HG02852 (cell line): Measurements from ENCODE around the gene DAZ2.
"Not testable (repeated sequence)": the region's sequence is repeated elsewhere in the genome, so short reads cannot be mapped to it uniquely, and the experiment has no call there.

Experiments
- ATAC-seq: cut with Tn5 transposase; IDR thresholded peaks from one replicate; pipeline ENCODE4 v1.9.1; 2021; ENCODE audit warnings: mild to moderate bottlenecking, moderate library complexity; ENCODE audit not compliant: unreplicated experiment

The DAZ2 gene, protein sequence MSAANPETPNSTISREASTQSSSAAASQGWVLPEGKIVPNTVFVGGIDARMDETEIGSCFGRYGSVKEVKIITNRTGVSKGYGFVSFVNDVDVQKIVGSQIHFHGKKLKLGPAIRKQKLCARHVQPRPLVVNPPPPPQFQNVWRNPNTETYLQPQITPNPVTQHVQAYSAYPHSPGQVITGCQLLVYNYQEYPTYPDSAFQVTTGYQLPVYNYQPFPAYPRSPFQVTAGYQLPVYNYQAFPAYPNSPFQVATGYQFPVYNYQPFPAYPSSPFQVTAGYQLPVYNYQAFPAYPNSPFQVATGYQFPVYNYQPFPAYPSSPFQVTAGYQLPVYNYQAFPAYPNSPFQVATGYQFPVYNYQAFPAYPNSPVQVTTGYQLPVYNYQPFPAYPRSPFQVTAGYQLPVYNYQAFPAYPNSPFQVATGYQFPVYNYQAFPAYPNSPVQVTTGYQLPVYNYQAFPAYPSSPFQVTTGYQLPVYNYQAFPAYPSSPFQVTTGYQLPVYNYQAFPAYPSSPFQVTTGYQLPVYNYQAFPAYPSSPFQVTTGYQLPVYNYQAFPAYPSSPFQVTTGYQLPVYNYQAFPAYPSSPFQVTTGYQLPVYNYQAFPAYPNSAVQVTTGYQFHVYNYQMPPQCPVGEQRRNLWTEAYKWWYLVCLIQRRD

DNA sequence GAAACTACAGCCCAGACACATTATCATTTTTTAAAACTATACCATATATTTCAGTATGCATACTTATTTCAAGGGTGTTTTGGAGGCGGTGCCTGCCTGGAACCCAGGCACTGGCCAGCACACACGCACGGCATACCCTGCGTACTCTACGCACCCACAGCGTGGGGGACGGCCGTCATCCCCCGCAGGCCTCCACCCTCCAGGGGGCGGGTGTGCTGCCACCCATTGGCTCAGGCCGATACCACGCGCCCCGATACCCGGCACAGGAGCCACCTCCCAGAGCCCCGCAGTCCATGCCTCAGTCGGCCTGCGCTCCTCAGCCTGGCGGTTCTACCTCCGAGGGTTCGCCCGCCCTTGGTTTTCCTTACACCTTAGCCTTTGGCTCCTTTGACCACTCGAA lies at the start of gene DAZ2:
Gene DAZ2 (plus strand): TSS at position 301 of the 400 bp plus-strand sequence. CDS start 208 bp downstream, outside the sequence.
- not testable (repeated sequence) for ATAC-seq

DNA sequence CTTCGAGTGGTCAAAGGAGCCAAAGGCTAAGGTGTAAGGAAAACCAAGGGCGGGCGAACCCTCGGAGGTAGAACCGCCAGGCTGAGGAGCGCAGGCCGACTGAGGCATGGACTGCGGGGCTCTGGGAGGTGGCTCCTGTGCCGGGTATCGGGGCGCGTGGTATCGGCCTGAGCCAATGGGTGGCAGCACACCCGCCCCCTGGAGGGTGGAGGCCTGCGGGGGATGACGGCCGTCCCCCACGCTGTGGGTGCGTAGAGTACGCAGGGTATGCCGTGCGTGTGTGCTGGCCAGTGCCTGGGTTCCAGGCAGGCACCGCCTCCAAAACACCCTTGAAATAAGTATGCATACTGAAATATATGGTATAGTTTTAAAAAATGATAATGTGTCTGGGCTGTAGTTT lies 20.4 kb upstream of the DAZ2 start, which contains the start of gene DAZ1:
Gene DAZ1 (minus strand): TSS at position 101 of the 400 bp plus-strand sequence. CDS start 208 bp downstream, outside the sequence.
- ATAC-seq = not testable (repeated sequence)

DNA sequence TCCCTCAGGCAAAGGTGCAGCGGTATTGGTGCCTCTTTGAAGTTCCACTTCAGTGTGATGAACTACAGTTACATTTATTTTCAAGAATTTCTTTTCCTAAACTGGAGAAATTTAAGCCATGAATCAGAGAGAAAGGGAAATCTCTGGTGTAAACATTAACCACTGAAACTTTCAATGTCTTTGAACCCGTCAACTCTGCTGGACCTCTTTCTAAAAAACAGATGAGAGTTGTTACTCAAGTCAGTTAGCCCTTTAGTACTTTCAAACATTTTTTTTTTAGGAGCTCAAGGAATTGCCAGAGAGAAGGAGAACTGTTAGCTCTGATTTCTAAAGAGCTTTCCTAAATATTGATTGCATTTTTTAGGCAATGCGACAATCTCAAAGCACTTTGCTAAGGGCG lies 11.9 kb upstream of the DAZ2 start:
- ATAC-seq = not testable (repeated sequence)

DNA sequence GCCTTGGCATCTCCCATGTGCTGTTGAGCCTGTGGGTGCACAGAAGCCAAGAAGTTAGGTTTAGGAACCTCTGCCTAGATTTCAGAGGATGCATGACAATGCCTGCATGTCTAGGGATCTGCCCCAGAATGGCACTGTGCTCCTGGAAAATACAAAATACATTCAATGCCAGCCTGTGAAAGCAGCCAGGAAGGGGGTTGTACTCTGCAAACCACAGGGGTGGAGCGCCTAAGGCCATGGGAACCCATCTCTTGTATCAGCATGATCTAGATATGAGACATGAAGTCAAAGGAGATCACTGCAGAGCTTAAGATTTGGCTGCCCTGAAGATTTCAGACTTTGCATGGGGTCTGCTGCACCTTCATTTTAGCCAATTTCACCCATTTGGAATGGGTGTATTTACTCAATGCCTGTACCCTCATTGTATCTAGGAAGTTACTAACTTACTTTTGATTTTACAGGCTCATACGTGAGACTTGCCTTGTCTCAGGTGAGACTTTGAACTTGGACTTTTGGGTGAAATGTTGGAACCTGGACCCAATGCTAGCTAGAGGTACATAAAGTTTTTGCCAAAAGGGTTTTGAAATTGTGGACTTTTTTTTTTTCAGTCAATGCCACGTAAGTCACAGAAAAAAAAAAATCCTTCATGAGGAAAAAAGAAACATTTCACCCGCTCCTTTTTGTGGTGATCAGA lies 9.4 kb upstream of the DAZ2 start:
- ATAC-seq = not testable (repeated sequence)

DNA sequence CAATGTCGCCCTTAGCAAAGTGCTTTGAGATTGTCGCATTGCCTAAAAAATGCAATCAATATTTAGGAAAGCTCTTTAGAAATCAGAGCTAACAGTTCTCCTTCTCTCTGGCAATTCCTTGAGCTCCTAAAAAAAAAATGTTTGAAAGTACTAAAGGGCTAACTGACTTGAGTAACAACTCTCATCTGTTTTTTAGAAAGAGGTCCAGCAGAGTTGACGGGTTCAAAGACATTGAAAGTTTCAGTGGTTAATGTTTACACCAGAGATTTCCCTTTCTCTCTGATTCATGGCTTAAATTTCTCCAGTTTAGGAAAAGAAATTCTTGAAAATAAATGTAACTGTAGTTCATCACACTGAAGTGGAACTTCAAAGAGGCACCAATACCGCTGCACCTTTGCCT lies 8.7 kb upstream of the DAZ2 start:
- not testable (repeated sequence) for ATAC-seq
